Neural cell (in vitro differentiated cells): ENCODE measurements around the gene KPNA1.

Experiments used
- EP300 ChIP-seq: fragments of 450-650 bp; conservative IDR thresholded peaks from 2 replicates; pipeline ENCODE4 v1.6.1; 2014; ENCODE audit warnings: antibody characterized with exemption, mild to moderate bottlenecking, moderate library complexity; ENCODE audit not compliant: poor library complexity, severe bottlenecking
- EZH2 ChIP-seq: fragments of 200-600, 300-800 bp; shearing (Covaris generic), sonication (generic); IDR thresholded peaks from 2 replicates; pipeline ENCODE4 v1.6.1; 2014; ENCODE audit warnings: antibody characterized with exemption, low read length, borderline replicate concordance, mild to moderate bottlenecking; ENCODE audit not compliant: insufficient read depth, poor library complexity, severe bottlenecking
- MXI1 ChIP-seq: fragments of 450-650 bp; conservative IDR thresholded peaks from 2 replicates; pipeline ENCODE4 v1.6.1; 2014; ENCODE audit warnings: antibody characterized with exemption, mild to moderate bottlenecking; ENCODE audit not compliant: poor library complexity, severe bottlenecking
- RAD21 ChIP-seq: fragments of 450-650 bp; conservative IDR thresholded peaks from 2 replicates; pipeline ENCODE4 v1.6.1; 2014; ENCODE audit warnings: antibody characterized with exemption, mild to moderate bottlenecking, moderate library complexity
- TF ChIP-seq, protein P1 (sequence below): fragments of 450-650 bp; IDR thresholded peaks from 2 replicates; pipeline ENCODE4 v1.5.1; 2014; ENCODE audit warnings: antibody characterized with exemption, mild to moderate bottlenecking, moderate library complexity; ENCODE audit not compliant: poor library complexity, severe bottlenecking

DNA sequence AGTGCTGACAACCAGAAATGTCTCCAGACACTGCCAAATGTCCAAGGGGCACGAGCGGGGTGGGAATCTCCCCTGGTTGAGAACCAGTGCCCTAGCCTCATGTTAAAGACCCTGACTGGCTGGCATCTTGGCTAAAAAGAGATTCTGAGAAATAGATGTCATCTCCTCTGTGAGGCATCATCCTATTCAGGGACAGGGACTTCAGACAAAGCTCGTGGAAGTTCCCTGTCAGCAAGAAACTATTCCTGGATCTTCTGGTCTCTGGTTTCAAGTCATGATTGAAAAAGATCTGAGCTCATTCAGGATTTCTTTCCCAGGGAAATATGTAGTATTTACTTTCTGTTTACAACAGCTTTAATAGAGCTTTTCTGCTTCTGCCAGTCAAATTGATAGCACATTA is 109.7 kb downstream of the KPNA1 start:
- TF ChIP-seq, protein P1, sequence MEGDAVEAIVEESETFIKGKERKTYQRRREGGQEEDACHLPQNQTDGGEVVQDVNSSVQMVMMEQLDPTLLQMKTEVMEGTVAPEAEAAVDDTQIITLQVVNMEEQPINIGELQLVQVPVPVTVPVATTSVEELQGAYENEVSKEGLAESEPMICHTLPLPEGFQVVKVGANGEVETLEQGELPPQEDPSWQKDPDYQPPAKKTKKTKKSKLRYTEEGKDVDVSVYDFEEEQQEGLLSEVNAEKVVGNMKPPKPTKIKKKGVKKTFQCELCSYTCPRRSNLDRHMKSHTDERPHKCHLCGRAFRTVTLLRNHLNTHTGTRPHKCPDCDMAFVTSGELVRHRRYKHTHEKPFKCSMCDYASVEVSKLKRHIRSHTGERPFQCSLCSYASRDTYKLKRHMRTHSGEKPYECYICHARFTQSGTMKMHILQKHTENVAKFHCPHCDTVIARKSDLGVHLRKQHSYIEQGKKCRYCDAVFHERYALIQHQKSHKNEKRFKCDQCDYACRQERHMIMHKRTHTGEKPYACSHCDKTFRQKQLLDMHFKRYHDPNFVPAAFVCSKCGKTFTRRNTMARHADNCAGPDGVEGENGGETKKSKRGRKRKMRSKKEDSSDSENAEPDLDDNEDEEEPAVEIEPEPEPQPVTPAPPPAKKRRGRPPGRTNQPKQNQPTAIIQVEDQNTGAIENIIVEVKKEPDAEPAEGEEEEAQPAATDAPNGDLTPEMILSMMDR: no peak
- TF ChIP-seq EZH2: no peak
- no peak for TF ChIP-seq EP300
- TF ChIP-seq MXI1: no peak
- no peak for TF ChIP-seq RAD21
